ENCODE results near the gene DAAM2.

DAAM2 gene

DNA sequence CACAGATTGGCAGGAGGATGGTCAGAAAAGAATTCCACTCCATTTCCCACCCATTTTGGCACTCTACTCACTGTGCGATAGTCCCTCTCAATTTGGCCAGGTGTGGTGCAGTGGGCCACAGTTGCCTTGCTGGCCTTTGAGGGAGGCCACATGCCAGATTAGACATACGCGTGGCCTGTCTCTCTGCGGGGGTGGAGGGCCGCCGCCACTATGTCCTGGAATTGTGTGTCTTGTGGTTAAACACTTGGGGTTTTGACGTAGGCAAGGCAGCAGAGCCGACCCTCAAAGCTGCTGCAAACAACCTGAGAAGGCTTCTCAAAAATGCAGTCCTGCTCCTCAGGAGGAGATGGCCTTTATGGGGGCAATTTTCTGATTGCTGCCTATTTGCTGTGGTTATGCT, 4.9 kb upstream of the DAAM2 start:
- DNase-seq (ENCODE audit: low read depth), result no peak

DNA sequence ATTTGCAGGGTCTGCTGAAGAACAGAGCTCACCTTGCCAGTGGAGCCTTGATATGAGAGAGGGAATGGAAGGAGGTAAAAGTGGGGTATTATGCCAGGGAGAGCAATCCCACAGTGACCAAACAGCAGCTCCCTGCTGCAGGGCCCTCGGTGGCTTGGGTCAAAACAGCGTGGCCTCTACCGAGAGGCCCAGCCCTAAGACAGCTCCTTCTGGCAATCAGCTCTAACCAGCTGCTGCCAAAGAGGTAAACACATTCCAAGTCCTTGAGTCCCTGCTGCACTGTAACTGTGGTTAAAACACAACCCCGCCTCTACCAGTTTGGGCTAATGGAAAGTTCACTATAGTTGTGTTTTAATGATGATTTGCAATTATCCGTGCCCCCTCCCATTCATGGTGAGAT, 1.4 kb upstream of the DAAM2 start:
- peak; percentile 60 for DNase-seq (ENCODE audit: low read depth)

DNA sequence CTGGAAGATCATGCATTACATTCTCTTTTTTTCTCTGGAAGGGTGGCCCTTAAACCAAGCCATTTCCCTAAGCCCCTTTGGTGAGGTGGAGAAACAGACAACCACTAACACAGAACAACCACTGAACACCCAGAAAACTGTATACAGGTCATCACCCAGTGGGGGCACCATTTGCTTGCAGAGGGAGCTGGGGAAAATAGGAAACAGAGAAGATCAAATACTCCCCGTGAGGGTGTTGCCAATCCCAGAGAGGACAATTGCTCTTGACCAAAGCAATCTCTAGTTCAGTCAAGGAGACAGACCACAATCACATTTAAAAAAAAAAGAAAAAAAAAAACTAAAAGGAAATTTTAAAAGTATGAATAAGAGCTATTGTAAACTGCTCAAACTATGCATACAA, 865 bp upstream of the DAAM2 start:
- DNase-seq (ENCODE audit: low read depth), result peak; percentile 60

DNA sequence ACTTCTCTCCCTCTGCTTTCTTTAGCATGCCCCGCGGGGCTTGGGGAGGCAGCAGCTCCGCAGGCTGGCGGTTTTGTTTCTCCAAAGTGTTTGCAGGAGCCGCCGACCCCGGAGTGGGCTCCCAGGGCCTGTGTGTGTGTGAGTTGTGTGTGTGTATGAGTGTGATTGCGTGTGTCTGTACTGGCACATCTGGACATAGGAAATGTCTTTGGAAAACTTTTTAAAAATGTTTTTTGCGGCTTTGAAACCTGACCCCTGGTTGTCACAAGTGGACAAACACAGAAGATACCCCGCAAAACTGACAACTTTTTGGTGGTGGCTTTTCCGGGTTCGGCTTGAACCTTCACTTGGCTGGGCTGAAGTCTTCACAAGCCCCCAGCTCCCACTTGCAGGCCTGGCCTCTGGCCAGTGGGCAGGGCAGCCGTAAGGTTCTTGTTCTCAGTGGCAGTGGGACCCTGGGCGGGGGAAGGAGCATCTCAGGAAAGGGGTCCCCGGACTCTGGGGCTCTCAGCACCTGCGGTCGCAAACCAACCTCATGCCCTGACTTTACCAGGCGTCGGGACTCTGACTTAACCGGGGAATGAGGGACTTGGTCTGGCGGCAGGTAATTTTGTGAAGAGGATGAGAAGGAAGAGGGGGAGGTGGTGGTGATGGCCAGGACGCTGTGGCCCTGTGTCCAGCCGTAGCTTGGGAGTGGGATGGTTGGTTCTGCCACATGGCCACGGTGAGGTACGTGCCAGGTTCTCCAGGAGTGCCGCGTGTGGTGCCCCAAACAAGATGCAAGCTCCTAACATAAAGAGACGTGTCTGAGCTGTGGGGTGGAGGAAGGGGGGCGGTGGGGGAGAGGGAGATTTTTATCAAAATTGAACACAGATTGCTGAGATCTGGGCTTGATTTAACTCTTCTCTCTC, 619 bp downstream of the DAAM2 start:
- no peak for DNase-seq (ENCODE audit: low read depth)

DNA sequence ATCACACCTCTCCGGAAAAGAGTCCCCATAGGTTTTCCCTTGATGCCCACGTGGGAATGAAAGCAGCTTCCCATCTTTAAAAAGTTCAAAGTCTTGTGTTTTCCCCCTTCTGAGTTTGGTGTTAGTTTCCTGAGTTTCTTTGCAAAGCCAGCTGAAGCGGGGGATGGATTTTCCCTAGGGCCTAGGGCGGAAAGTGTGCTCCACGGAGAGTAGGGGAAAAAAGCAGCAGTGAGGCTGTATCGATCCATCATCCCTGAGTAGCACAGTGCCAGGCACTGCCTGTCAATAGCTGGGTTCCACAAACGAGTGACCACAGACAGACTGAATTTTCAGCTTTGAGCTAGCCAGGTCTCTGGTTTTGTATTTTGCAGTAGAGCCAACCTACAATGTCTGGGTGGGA, 1.3 kb downstream of the DAAM2 start:
- DNase-seq (ENCODE audit: low read depth), result no peak

DNA sequence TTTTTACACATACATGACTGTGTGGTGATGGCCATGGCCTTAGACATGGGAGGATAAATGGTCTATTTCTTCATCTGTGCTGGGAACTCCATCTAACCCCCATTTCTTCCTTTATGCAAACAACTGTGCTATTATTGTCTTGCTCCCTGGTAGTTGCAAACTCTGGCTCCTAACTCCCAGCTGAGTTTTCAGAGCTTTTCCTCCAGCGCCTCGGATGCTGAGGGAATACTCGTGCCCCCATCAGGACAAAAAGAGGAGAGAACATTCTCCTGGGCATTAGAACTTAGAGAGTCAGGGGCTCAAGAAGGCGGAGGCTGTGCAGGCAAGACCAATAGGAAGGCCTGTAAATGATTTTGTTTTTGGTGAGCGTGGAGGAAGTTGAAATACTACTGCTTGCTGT, 2.1 kb downstream of the DAAM2 start:
- no peak for DNase-seq (ENCODE audit: low read depth)

DNA sequence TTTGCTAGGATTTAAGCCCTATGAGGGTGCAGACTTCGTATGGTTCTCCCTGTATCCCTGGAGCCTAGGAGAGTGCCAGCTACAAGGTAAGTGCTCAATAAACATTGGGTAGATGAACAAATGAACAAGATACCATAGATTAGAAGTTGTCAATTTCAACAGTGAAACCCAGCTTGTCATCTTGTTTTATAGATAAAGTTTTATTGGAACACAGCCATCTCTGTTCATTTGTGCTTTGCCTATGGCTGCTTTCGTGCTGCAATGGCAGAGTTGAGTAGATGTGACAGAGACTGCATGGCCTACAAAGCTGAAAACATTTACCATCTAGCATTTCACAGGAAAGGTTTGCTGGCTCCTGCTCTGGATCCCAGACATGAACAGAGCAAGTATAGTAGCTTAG, 5.6 kb downstream of the DAAM2 start:
- no peak for DNase-seq (ENCODE audit: low read depth)

DNA sequence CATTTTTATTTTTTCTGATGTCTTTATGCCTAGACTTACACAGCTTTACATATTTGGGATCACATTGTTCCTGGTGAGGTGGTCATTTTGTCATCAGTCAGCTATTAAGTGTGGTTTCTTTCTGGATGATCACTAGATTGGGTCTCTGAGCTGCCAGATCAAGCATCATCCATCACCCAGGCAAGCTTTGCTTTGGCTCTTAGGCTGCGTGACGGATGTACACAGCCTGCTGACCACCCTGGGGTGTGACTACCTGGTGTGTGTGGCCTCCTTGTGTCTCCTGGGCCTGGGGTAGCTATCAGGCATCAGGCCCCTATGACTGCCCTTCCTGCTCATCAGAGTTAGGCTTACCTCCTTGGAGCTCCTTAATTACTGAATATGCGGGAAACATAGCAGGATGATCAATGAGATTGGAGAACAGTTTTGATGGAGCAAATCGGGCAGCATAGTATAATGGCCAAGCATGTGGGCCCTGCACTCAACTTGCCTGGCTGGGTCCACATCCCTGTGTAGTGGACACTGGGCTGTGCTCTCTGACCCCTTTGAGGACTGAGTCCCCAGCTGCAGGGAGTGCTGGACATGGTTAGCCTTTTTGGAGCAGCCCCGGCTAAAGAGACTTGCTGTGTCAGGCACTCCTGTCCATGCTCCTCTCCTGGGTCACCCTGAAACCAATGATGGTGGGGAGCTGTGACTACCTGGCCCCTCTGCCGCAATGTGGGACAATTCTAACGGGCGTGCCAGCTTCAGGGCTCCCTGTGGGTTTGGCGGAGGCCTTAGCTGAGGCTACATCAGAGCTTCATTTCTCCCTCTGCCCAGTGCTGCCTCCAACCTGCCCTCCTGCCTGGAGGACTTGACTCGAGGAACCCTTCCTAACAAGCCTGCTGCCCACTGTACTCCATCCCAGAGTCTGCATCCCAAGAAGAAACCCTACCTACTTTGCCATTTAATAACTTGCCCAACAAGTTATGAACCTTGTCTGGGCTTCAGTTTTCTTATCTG, 8.2 kb downstream of the DAAM2 start:
- DNase-seq (ENCODE audit: low read depth), result no peak

DNA sequence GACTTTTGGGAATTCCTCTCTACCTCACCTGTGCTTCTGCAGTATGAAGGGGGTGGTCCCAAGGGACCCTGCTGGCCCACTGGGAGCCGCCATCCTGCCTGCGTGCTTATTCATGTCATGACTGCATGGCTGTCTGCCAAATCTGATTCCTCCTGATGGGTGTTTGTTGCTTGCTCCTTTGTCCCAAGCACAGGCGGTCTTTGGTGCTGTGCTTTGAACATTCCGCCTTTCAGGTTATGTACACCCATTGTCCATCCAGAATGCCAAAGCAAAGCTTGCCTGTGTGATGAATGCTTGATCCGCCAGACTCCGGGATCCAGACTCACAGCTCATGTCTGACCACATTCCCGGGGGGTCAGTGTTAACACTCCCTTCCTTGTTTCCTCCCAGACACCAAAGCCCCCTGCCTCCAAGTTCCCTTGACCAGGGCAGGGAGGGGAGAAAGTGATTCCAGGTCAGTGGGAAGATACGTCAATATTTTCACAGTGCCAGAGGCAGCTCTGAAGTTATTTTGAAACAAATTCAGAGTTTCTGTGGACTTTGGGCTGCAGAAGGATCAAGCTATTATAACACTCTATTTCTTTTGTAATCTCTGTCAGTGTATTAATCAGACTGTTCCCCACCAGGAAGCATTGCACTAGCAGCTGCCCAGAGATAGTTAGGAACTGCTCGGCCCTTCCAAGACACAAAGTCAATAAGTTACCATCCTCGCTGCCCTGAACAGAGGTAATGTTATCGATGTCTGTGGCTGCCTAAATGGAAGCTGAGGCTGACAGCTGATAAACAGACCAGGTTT, 9.5 kb downstream of the DAAM2 start:
- DNase-seq (ENCODE audit: low read depth), result no peak

DNA sequence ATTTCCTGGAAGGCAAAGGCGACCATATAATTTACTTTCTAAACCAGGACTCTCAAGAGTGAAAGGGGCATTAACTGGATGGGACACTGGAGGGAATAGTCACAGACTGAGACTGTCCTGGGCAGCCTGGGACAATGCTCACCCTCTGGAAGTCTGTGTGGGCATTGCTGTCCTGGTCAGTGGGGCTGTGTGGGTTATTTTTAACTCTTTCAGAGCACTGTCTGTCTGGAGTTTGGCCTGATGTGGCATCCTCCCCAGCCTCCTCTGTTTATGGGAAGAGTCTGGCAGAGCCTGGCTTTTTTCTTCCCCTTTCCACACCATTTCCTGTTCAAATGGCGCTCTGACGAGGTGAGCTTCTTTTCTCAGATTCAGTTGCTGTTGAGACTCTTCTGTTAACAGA, 11.7 kb downstream of the DAAM2 start:
- DNase-seq (ENCODE audit: low read depth), result no peak

DNA sequence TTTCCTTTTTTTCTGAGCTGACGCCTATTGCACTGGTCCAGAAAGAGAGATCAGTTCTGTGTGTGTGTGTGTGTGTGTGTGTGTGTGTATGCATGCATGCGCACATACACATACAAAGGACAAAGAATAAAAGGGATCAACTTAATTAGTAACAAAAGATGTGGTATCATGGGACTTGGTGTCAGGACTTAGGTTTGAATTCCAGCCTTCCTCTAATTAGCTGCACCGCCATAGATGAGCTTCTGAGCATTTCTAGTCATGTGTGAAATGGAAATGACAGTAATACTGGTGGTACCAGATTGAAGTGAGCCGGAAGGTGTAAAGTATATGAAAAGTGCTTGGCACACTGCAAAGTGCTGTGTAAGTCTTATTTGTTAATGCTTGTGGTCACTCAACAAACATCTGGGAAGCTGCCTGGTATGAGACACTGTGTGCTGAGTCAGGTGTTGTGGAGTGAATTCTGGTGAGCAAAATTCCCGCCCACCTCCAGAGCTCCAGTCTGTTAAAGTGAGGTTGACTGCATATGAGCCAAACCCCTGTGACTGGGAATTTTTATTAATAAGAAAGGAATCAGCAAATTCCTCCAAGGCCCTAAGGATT, 12.4 kb downstream of the DAAM2 start:
- peak; percentile 67 for DNase-seq (ENCODE audit: low read depth)

DNA sequence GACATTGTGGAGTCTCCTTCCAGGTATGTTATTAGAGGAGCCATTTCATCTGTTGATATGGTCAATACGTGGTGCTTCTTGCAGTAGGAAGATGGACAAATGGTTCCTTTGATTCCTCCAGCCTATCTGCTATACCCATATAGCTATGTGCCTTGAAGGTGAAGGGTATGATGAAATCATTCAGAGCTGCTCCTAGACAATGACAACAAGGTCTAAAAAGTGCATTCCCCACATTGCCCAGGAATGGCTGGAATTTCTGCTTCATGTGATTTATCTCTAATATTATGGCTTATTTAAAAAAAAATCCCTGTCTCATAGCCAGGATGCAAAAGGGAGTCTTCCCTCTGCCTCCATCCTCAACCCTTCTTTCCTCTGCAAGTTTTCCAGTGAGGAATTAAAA, 14.1 kb downstream of the DAAM2 start:
- peak; percentile 76 for DNase-seq (ENCODE audit: low read depth)

DNA sequence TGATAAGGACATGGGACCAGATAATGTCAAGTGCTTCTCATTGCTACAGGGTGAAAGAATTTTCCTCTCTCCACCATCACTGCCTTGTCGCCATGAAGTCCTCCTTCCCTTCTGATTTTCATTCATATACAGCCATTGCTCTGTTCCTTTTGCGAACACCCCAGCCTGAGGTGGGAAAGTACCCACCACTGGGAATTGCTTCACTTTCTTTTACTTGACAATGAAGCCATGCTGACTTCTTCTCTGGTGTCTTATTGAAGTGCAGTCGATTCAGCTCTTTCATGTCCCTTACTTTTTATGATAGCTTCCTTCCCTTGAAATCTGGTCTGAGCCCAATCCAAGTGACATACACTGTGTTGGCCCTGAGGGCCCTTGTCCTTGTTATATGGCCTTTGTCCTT, 16.2 kb downstream of the DAAM2 start:
- DNase-seq (ENCODE audit: low read depth), result no peak

DNA sequence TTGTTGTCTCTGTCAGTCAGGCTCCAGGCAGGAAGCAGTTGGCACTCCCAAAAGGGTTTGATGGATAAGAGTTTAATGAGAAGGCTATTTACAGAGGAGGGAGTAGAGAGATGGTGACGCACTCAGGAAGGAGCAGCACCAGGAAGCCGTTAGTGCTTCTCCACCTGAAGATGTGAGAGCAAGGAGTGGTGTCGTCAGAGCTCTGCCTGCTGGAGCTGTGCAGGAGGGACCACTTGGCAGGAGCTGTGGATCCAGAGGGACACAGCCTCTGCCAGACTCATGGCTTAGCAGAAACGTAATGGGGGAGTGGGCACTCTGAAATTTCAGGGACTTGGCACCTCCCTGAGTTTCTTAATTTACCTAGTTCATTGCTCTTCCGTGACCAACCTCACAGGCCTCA, 16.8 kb downstream of the DAAM2 start:
- no peak for DNase-seq (ENCODE audit: low read depth)

DNA sequence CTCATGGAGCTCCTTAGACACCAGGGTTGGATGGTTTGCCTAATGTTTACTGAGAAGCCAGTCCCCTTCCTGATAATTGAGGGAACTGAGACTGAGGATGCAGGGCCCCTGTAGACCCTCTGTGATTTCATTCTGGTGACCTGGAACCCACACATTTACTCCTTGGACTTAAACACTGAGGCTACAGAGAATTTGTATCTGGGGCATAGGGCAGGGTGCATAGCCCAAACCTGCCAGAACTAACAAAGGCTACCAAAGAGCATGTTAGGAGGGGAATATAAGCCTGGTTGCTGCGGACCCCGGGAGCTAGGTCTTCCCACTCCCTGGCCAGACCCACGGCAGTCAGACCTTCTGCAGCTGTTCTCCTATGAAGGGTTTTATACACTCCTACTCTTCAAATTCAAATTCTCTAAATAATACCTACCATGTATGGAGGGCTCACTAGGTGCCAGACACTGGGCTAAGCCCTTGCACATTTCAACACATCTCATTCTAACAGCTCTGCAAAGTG, 19.7 kb downstream of the DAAM2 start:
- no peak for DNase-seq (ENCODE audit: low read depth)

DNA sequence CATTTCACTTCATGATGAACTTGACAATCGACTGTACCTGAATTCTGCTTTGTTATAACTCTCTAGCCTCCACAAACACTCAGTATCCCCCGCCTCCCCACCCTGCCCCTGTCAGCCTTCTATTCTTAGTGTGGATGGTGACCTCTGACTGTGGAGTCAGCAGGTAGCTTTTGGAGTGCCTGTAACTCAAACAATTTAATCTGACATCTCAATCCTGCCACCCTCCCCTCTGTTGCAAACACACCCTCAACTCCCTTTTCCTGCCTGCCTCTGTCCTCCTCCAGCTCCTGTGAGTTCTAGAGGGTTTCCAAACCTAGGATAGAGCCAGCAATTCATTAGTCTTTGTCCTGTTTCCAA, 20.3 kb downstream of the DAAM2 start:
- DNase-seq (ENCODE audit: low read depth), result no peak

DNA sequence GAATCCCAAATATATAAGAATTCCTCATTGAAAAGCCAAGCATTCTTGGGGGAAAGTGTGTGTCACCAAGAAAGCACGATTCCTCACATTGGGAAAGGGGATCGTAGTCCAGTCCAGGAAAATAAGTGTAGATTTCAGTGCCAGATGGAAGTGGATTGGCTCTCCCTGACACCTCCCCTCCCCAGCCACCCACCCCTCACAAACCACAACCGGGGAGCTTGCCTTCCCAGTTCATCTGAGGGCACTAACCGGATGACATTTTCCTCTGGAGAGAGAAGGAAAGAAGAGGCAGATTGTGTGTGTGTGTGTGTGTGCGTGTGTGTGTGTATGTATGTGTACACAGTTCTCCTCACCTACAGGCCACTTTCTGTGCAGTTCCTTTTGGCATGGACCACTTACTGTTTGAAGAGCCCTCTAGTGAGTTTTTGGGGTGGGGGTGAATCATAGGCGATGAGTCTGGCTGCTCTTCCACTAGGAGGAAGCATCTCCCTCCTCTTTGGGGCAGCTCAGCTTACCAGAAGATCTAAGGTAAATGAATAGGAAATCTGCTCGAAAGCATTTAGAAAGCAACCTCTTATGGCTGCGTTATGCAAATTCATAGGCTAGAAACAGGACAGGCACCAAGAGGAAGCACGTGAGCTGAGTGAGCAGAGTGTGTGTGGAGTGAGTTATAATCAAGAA, 20.8 kb downstream of the DAAM2 start:
- DNase-seq (ENCODE audit: low read depth), result peak; percentile 99

DNA sequence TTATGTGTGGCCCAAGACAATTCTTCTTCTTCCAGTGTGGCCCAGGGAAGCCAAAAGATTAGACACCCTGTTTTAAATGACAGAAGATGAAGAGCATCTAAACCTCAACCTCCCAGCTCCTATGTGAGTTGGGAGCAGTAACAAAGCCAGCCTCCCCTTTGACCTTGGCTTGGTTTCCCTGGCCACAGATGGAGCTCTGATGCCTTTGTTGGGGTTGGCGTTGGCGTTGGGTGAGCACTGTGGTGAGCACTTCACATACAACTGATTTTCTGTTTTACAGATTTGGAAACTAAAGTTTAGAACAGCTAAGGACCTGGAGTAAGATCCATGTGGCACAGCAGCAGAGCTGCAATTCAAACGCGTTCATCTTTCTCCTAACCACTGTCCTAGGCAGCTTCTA, 22.1 kb downstream of the DAAM2 start:
- no peak for DNase-seq (ENCODE audit: low read depth)

DNA sequence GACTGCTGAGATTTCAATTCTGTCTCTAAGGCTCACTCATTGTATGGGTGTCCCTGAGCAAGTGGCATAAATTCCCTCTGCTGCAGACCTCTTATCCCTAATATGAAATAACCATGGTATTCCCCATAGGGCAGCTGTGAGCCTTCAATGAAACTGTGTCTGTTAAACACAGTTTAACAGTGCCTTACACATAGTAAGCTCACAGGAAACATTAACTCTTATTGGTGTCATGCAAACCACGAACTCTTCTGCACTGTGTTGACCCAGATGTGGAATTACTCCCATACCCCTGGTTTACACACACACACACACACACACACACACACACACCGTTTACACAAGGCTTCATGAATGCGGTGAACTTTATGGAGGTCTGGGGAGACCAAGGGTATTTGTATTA, 23.2 kb downstream of the DAAM2 start:
- DNase-seq (ENCODE audit: low read depth), result no peak

DNA sequence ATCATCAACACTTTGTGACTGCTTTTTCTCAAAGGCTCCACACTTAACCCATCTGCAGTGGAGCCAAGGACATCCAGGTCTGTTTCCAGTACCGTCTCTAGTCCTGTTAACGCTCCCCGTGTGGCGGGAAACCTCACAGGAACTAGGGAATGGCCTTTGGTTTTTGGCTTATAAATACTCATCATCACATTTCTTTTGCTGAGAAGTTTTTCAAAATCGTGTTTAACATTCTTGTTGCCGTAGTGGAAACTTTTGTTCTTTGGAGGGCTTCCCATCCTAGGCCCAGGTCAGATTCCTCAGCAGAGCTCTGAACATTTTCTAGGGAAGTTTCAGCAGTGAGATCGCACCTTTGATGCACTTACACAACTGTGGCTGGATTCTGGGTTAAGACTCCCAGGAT, 24.6 kb downstream of the DAAM2 start:
- DNase-seq (ENCODE audit: low read depth), result peak; percentile 61

DNA sequence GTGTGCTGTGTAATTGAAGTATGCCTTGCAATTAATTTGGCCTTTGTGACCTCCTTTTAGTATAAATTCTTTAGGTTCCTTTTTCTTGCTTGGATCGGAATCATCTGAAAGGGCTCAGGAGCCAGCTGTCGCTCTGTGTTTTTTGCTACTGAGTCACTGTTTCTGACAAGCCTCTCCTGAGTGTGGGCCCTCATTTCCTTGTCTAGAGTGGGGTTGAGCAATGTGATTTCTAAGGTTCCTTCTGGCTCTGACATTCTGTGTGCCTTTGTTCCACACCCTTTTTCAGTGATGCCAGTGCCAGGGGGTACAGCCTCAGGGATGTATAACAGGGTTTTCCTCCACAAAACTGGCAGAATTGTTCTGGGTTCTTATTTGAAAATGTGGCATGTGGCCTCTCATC, 26.5 kb downstream of the DAAM2 start:
- no peak for DNase-seq (ENCODE audit: low read depth)
